T-helper 2 cell treated with Interferon-gamma antibody and Interleukin-4, amounts not matched to agents 100 ng/mL and 5 ng/mL, for 36 hours (primary cell): ENCODE measurements around the gene PTPRN2. TPM values are rescaled to one million over a fixed set of nuclear protein-coding genes. Genes with fewer than 3 reads are reported as not detected.

Source experiments
- intact Hi-C: fragments of 100-400 bp; cut with micrococcal nuclease; formaldehyde crosslinking; loops from one replicate; pipeline ENCODE4 v1.15.1; 2023
- total RNA-seq: library from RNA; stranded (reverse); gene quantifications from 2 replicates; pipeline ENCODE4 v1.2.3, GENCODE V29; 2022

Gene PTPRN2
- total RNA-seq, 1 donor from 2014 or later, result 5.1 TPM

- intact Hi-C loops, result no loop called here
Measured at GRCh38 chr7:158021836-158022235, 565.8 kb downstream of the PTPRN2 start.

DNA sequence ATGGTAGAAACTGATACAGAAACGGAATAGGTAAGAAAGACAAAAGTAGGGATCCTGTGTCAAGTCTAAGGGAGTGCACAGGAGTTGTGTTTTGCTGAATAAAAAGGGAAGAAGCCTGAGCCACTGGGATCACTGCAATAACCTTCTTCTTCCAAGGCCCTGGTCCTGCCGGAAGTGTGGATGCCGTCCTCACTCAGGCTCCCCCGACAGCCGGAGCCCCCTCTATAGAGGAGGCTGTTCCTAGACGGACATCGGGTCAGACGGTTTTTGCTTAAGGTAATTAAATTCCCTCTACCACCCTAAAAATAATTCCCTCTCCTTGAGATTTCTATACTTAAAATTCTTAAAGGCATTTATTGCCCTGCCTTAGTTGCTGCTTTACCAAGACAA is 566.9 kb downstream of the PTPRN2 start:
- intact Hi-C loops, result no loop called here

DNA sequence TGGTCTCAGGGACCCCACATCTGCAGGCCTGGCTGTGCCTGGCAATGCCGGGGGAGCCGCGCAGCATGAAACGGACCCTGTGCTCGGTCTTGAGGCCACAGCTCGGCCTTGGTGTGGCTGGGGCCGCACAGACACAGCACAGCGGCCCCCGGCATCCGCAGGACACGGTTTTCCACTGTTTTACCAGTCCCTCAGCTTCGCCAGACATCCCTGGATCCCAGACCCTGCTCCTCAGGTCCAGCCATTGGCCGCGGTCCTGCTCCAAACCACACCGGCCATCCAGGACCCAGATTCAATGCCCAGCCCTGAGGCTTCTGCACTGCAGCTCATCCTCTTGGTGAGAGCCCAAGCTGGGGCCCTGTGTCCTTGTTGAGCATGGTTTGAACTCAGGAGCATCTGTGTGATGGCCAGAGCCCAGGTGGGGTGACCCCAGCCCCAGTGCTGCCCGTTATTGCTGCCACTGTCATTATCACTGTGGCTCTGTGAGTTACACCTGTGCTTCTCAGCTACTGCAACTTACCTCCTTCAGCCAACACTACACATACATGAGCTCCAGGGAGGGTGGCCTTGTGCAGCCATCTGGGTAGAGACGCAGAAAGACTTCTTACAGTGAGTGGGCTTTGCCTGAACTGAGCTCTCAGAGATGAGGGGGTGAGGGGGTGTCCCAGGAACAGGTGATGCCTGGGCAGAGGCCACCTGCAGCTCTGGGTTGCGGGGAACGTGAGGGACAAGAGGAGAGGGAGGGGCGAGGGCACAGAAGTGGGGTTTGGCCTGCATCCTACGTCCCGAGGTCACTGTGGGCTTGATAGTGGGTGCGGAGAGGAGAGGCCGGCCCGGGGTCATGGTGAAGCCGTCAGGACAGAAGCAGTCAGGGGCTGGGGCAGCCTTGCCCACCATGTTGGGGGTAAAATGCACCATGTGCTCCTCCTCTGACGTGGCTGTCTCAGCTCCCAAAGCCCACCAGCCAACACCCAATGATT is 567.6 kb downstream of the PTPRN2 start:
- intact Hi-C loops, result no loop called here

- intact Hi-C loops, result no loop called here
Measured at GRCh38 chr7:158018971-158019645, 568.5 kb downstream of the PTPRN2 start.

- intact Hi-C loops, result no loop called here
Measured at GRCh38 chr7:158018098-158018762, 569.4 kb downstream of the PTPRN2 start.

DNA sequence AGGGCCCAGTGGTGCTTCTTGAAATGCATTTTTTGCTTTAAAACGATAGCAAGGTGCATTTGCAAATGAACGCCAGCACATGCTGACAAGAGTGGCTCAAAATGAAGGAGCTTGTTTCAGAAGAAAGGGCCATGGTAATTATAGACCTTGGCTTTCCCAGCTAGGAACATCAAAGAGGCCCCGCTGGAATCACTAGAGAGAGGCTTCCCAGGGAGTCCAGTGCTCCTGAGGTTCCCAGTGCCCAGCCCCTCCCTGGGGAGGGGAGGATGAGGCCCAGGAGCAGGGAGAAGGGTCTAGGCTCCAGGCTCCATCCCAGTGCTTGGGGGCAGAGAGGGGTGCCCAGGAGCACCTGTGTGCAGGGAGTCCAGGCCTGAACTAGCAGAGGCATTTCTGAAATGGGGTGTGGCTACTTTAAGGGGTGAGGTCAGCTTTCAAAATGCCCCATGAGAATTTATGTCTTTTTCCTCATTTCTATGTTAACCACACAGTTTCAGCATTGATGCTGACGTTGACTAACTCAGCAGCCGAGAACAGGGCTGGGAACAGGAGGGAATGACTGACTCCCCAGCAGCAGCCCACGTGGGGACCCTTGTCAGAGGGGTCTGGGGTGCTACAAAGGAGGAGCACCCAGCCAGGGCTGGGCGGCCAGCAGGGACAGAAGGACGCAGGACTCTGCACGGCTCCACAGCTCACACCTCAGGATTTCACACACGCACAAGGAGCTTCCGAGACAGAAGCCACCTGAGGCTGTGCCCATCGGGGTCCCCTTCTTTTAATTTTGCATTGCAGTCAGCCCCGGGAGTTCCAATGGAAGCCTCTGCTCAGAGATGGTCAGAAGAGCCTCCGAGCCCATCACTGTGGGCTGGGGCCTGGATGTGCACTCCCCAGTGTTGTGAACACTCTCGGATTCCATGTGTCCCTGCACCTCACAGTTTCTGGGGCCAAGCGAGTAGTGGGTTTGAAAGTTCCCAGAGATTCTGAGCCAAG is 570.2 kb downstream of the PTPRN2 start:
- intact Hi-C loops, result no loop called here

GRCh38 chr7:158016180-158017097 is 571.2 kb downstream of the PTPRN2 start:
- intact Hi-C loops, result no loop called here

GRCh38 chr7:158015403-158016179 is 572.0 kb downstream of the PTPRN2 start:
- intact Hi-C loops, result no loop called here

DNA sequence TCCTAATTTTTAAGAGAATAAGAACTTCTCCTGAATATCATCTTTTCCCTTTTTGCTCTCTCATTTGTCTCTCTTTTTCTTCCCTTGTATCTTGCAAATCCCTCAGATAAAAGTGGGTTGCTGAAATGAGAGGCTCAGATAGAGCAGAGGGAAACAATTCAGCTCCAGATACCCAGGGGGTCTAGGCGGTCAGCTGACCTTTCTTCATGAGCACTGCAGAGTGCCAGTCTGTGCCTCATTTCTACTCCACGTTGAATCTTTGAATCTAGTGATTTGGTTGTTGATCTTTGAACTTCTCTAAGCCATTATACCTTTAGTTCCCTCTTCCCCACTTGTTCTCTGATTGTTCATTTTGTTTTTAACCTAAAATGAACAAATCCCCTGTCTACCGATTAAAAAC is 572.6 kb downstream of the PTPRN2 start:
- intact Hi-C loops, result no loop called here

GRCh38 chr7:158013085-158013668 is 574.4 kb downstream of the PTPRN2 start:
- intact Hi-C loops, result no loop called here

DNA sequence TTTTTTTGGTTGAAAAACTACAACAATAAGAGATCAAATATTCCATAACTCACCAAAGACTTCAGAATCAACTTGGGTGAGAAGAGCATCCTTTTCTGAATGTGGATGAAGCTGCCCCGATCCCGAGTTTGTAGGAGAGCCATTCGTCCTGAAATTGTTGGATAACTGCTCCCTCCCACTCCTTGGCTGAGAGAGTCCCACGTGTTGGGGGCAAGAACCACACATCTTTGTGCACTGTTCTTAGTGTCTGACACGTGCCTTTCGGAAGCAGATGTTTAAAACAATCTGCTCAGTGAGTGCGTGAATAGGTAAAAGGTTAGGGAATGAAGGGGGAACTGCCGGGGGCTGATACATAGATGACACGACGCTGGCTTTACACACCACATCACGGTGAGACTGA is 575.7 kb downstream of the PTPRN2 start:
- intact Hi-C loops, result no loop called here

DNA sequence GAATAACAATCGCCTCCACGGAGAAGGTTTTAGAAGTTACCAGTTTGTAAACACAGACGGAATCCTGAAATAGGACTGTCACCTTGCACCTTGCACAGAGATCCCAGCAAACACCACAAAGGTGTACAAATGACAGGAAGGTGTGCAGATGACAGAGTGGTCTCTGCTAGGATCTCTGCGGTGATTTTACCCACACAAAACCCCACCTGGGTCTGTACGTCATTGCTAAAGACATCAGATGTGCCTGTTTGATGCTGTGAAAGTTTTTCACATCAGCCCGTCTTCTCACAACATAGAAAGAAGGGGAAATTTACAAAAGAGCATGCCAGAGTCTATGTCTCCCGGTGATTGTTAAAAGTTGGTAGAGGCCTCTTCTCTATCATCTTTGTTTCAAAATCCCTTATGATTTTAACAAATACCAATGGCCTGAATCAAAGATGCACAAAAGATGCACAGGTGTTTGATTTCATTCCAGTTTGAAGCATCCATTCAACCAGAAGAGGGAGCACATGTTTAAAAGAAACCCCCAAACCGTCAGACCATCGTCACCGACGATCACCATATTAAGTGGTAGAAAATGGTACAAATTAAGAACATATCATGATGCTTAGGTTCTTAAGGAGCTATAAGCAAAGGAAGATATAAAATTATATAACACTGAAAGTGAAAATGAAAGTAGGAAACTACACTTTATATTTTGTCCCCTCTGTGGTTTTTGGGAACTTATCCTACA is 576.5 kb downstream of the PTPRN2 start:
- intact Hi-C loops, result no loop called here

- intact Hi-C loops, result no loop called here
Measured at GRCh38 chr7:158009886-158010285, 577.7 kb downstream of the PTPRN2 start.

- intact Hi-C loops, result no loop called here
Measured at GRCh38 chr7:158008267-158008666, 579.4 kb downstream of the PTPRN2 start.

- intact Hi-C loops, result no loop called here
Measured at GRCh38 chr7:158007697-158008257, 579.8 kb downstream of the PTPRN2 start.

- intact Hi-C loops, result no loop called here
Measured at GRCh38 chr7:158006841-158007696, 580.6 kb downstream of the PTPRN2 start.

DNA sequence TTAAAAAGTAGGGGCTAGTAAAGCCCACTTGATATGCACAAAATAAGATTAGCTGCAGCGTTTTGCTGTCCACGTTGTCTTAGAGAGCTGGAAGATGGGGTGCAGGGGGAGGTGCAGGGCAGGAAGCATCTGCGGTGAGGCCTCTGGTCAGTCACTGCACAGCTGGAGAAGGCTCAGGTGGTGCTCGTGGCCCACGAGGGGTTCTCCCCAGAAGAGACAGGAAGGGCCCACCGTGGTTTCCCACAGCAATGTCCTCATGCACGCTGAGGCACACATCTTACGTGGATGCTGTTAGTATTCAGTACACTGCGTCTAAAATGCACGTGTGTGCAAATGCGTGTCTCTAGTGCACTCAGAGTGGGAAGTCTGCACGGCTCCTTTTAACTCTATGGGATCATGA is 582.1 kb downstream of the PTPRN2 start:
- intact Hi-C loops, result no loop called here
